Measurements from ENCODE around the gene MTA1. TPM values are rescaled to one million over a fixed set of nuclear protein-coding genes. Genes with fewer than 3 reads are reported as not detected.

The MTA1 gene
- total RNA-seq, 1 experiment from 2014 or later: 238 TPM

GRCh38 chr14:105473033-105473676, 53.5 kb downstream of the MTA1 start:
- Histone ChIP-seq H3K4me3 (ENCODE audit: low read depth, low read length, poor library complexity, severe bottlenecking) (peak overlapping the region; percentile 99), H3K9me3 (ENCODE audit: low read depth, low read length, poor library complexity, severe bottlenecking) (no peaks in the 10 kb centered on the region), H3K36me3 (ENCODE audit: insufficient read depth, low read length, poor library complexity, severe bottlenecking) (peaks cover 10% of the 10 kb centered on the region), H3K27ac (ENCODE audit: low read depth, low read length, poor library complexity, severe bottlenecking) (peak overlapping the region; percentile 80), H3K4me1 (ENCODE audit: insufficient read depth, low read length, poor library complexity, severe bottlenecking) (peaks cover 60% of the 10 kb centered on the region), H3K27me3 (replicated peaks; ENCODE audit: insufficient read depth, low read depth, low read length, poor library complexity) (no peaks in the 10 kb centered on the region)
- CTCF ChIA-PET: no interaction called here
- POLR2A ChIA-PET (ENCODE audit: low non-redundant PET): no interaction called here
- BruUV-seq (replicated peaks): no TSS peak
- DNase-seq (ENCODE audit: low spot score): no peak
- intact Hi-C loops (cut with micrococcal nuclease; ENCODE audit: unreplicated experiment): no loop called here
- TF ChIP-seq, protein P1, sequence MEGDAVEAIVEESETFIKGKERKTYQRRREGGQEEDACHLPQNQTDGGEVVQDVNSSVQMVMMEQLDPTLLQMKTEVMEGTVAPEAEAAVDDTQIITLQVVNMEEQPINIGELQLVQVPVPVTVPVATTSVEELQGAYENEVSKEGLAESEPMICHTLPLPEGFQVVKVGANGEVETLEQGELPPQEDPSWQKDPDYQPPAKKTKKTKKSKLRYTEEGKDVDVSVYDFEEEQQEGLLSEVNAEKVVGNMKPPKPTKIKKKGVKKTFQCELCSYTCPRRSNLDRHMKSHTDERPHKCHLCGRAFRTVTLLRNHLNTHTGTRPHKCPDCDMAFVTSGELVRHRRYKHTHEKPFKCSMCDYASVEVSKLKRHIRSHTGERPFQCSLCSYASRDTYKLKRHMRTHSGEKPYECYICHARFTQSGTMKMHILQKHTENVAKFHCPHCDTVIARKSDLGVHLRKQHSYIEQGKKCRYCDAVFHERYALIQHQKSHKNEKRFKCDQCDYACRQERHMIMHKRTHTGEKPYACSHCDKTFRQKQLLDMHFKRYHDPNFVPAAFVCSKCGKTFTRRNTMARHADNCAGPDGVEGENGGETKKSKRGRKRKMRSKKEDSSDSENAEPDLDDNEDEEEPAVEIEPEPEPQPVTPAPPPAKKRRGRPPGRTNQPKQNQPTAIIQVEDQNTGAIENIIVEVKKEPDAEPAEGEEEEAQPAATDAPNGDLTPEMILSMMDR (conservative IDR thresholded peaks at IDR 0.05; ENCODE audit: low read depth, low read length): no peak
- no peak for TF ChIP-seq EZH2 (IDR thresholded peaks at IDR 0.05; ENCODE audit: borderline replicate concordance, low read depth, low read length, poor library complexity, severe bottlenecking)

GRCh38 chr14:105473677-105474482, 54.3 kb downstream of the MTA1 start:
- Histone ChIP-seq H3K27me3 (replicated peaks; ENCODE audit: insufficient read depth, low read depth, low read length, poor library complexity) (no peaks in the 10 kb centered on the region), H3K4me1 (ENCODE audit: insufficient read depth, low read length, poor library complexity, severe bottlenecking) (peaks cover 60% of the 10 kb centered on the region), H3K27ac (ENCODE audit: low read depth, low read length, poor library complexity, severe bottlenecking) (peak overlapping the region; percentile 80), H3K4me3 (ENCODE audit: low read depth, low read length, poor library complexity, severe bottlenecking) (peak overlapping the region; percentile 99), H3K9me3 (ENCODE audit: low read depth, low read length, poor library complexity, severe bottlenecking) (no peaks in the 10 kb centered on the region), H3K36me3 (ENCODE audit: insufficient read depth, low read length, poor library complexity, severe bottlenecking) (peaks cover 10% of the 10 kb centered on the region)
- ChIA-PET POLR2A (ENCODE audit: low non-redundant PET) (no interaction called here), CTCF (no interaction called here)
- no TSS peak for BruUV-seq (replicated peaks)
- TF ChIP-seq, protein P1 (conservative IDR thresholded peaks at IDR 0.05; ENCODE audit: low read depth, low read length): no peak
- TF ChIP-seq EZH2 (IDR thresholded peaks at IDR 0.05; ENCODE audit: borderline replicate concordance, low read depth, low read length, poor library complexity, severe bottlenecking): no peak
- intact Hi-C loops (cut with micrococcal nuclease; ENCODE audit: unreplicated experiment): no loop called here
- peak; percentile 98 for DNase-seq (ENCODE audit: low spot score)

DNA sequence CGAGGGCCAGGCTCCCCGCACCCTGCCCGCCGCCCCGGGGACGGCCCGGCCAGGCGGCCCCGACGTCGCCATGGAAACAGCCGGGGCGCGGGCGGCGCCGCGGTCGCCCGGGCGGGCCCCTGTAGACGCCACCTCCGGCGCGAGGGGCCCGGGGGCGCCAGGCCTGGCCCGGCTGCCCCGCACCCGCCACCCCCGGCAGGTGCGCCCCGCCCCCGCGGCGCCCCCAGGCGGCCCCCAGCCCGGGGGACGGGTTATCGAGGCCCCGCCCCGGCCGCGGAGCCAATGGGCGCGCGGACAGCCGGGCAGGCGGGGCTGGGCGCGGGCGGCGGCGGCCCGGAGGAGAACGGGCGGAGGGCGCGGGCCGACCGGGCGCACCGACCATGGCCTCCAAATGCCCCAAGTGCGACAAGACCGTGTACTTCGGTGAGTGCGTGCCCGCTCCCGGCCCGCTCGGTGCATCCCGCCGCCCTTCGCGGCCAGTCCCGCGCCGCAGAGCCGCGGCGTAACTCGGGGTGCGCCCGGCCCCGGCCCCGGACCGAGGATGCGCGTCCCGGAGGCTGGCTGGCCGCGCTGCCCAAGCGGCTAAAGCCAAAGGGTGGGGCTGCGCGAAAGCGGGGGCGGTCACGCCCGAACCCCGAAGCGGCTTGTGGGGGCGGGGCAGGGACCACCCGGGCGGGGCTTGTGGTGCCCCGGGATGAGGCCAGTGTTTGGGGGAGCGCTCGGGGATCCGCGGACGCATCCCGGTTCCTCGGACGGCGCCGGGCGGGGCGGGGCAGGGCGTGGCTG, 55.0 kb downstream of the MTA1 start, which contains the start of gene CRIP2:
Gene CRIP2 (plus strand): TSS at position 339 of the 786 bp plus-strand sequence. CDS start 42 bp downstream, at position 381.
- Histone ChIP-seq H3K4me3 (ENCODE audit: low read depth, low read length, poor library complexity, severe bottlenecking) (peak within 1 kb of the TSS; percentile 99), H3K9me3 (ENCODE audit: low read depth, low read length, poor library complexity, severe bottlenecking) (no peaks in the 10 kb centered on the region), H3K27ac (ENCODE audit: low read depth, low read length, poor library complexity, severe bottlenecking) (peak within 1 kb of the TSS; percentile 87), H3K36me3 (ENCODE audit: insufficient read depth, low read length, poor library complexity, severe bottlenecking) (peaks cover 10% of the 10 kb centered on the region), H3K4me1 (ENCODE audit: insufficient read depth, low read length, poor library complexity, severe bottlenecking) (peaks cover 57% of the 10 kb centered on the region), H3K27me3 (replicated peaks; ENCODE audit: insufficient read depth, low read depth, low read length, poor library complexity) (no peaks in the 10 kb centered on the region)
- CTCF ChIA-PET: no interaction called here
- intact Hi-C loops (cut with micrococcal nuclease; ENCODE audit: unreplicated experiment): no loop called here
- TF ChIP-seq, protein P1 (conservative IDR thresholded peaks at IDR 0.05; ENCODE audit: low read depth, low read length): no peak
- TF ChIP-seq EZH2 (IDR thresholded peaks at IDR 0.05; ENCODE audit: borderline replicate concordance, low read depth, low read length, poor library complexity, severe bottlenecking): no peak
- no TSS peak for BruUV-seq (replicated peaks)
- POLR2A ChIA-PET (ENCODE audit: low non-redundant PET): no interaction called here
- DNase-seq (ENCODE audit: low spot score): peak; percentile 81
